Sigmoid colon (tissue), 7 donors: ENCODE data around the gene GMIP. TPM values are rescaled to one million over a fixed set of nuclear protein-coding genes. Genes with fewer than 3 reads are reported as not detected.

Source experiments
- DNase-seq: peaks from one replicate; pipeline ENCODE4 v3.0.0-alpha.2; 2019
- H3K27ac ChIP-seq, 4 donors: fragments of 200-600 bp; sonication (generic); one replicate each; pipeline ENCODE4 v1.5.1; 2016 to 2019; ENCODE audit warnings: mild to moderate bottlenecking in 1 of 4
- H3K27me3 ChIP-seq, 3 donors: fragments of 200-600 bp; sonication (generic); one replicate each; pipeline ENCODE4 v1.5.1; 2019; ENCODE audit warnings: mild to moderate bottlenecking in 1 of 3
- H3K36me3 ChIP-seq, 4 donors: fragments of 200-600 bp; sonication (generic); one replicate each; pipeline ENCODE4 v1.5.1; 2016 to 2019
- H3K4me1 ChIP-seq, 4 donors: fragments of 200-600 bp; sonication (generic); one replicate each; pipeline ENCODE4 v1.5.1; 2017 to 2019
- H3K4me3 ChIP-seq, 4 donors: fragments of 200-600 bp; sonication (generic); one replicate each; pipeline ENCODE4 v1.5.1; 2017 to 2019; ENCODE audit warnings: mild to moderate bottlenecking in 2 of 4, moderate library complexity in 1 of 4
- H3K9me3 ChIP-seq, 4 donors: fragments of 200-600 bp in 3 of 4; sonication (generic) in 3 of 4; one replicate each; pipeline versions ENCODE4 v1.5.1 to v1.6.1; 2013 to 2019
- CTCF ChIP-seq, 4 experiments: fragments of 450-650 bp in 3 of 4; fragments of 200-600 bp in 1 of 4; IDR thresholded peaks; one replicate each; pipeline ENCODE4 v1.5.1; 2016 to 2019; ENCODE audit warnings: antibody characterized with exemption in 4 of 4, mild to moderate bottlenecking in 3 of 4, moderate library complexity in 2 of 4
- EP300 ChIP-seq, 4 donors: sonication (generic); formaldehyde crosslinking; IDR thresholded peaks; one replicate each; pipeline ENCODE4 v1.6.1; 2017; ENCODE audit warnings: antibody characterized with exemption in 4 of 4
- POLR2A ChIP-seq, 2 donors: fragments of 450-650 bp; IDR thresholded peaks; one replicate each; pipeline ENCODE4 v1.6.1; 2016; ENCODE audit warnings: antibody characterized with exemption in 2 of 2, mild to moderate bottlenecking in 2 of 2, moderate library complexity in 2 of 2
- POLR2AphosphoS5 ChIP-seq, 4 donors: sonication (generic); formaldehyde crosslinking; IDR thresholded peaks; one replicate each; pipeline ENCODE4 v1.6.1; 2017; ENCODE audit warnings: antibody characterized with exemption in 4 of 4
- WGBS, 2 donors: extraction: QIAGEN DNeasy Blood & Tissue Kit; methylation state at CpG; one replicate each; pipeline ENCODE4 v1.1.7; 2013; 5-methylcytosine and 5-hydroxymethylcytosine counted together
- intact Hi-C: fragments of 100-400 bp; cut with DNase I; formaldehyde crosslinking; loops from one replicate; pipeline ENCODE4 v1.15.1; 2023
- polyA plus RNA-seq, 3 donors: library from polyadenylated mRNA; stranded (reverse); fragments of 200-250 nt; gene quantifications; one replicate each; pipeline ENCODE4 v1.2.3, GENCODE V29; 2013
- total RNA-seq, 4 donors: library from RNA; depleted of rRNA; stranded (reverse); fragments of >200 nt; gene quantifications; one replicate each; pipeline ENCODE4 v1.1.0, GENCODE V29; 2016
- donor health status: healthy with polysubstance abuse.
- donor health status: Bipolar disorder and iron deficiency.
- donor health status: healthy.

Gene GMIP
- total and polyA plus RNA-seq, 7 donors: 5.0 to 37.0 (median 9.1) TPM

GRCh38 chr19:19624032-19624570 is 19.4 kb downstream of the GMIP start:
- DNase-seq: no peak
- H3K9me3 ChIP-seq: no peaks in the 10 kb centered on the region
- H3K27ac ChIP-seq: no peak overlapping the region
- no peak overlapping the region for H3K4me3 ChIP-seq
- no peaks in the 10 kb centered on the region for H3K36me3 ChIP-seq
- intact Hi-C loops: no loop called here
- 96% methylated on average over 19 of the region's 19 CpGs for WGBS, 2 donors
- TF ChIP-seq EP300 (IDR thresholded peaks at IDR 0.05) (no peak), POLR2AphosphoS5 (IDR thresholded peaks at IDR 0.05) (no peak), CTCF (IDR thresholded peaks at IDR 0.05) (no peak), POLR2A (IDR thresholded peaks at IDR 0.05) (no peak)
- peaks cover 9 to 34% (median 15%) of the 10 kb centered on the region in 3 donors for H3K27me3 ChIP-seq
- peaks cover 0 to 15% (median 14%) of the 10 kb centered on the region in 4 donors for H3K4me1 ChIP-seq

- Histone ChIP-seq H3K36me3 (no peaks in the 10 kb centered on the region), H3K27ac (no peak overlapping the region), H3K27me3 (peaks cover 9 to 35% (median 15%) of the 10 kb centered on the region in 3 donors), H3K9me3 (no peaks in the 10 kb centered on the region), H3K4me3 (no peak overlapping the region), H3K4me1 (peaks cover 0 to 17% (median 10%) of the 10 kb centered on the region in 4 donors)
- no peak for DNase-seq
- intact Hi-C loops: no loop called here
- no peak for TF ChIP-seq CTCF (IDR thresholded peaks at IDR 0.05)
- WGBS, 2 donors: 80 to 93% methylated on average over 5 of the region's 5 CpGs
These were observed 20.1 kb downstream of the GMIP start for GRCh38 chr19:19623383-19623782.

- Histone ChIP-seq H3K4me3 (no peak overlapping the region), H3K27me3 (peaks cover 8 to 46% (median 36%) of the 10 kb centered on the region in 3 donors), H3K4me1 (peaks cover 0 to 10% (median 0%) of the 10 kb centered on the region in 4 donors), H3K27ac (no peak overlapping the region), H3K36me3 (no peaks in the 10 kb centered on the region), H3K9me3 (no peaks in the 10 kb centered on the region)
- WGBS, 2 donors: 75 to 82% methylated on average over 7 of the region's 7 CpGs
- TF ChIP-seq EP300 (IDR thresholded peaks at IDR 0.05): no peak
- TF ChIP-seq POLR2A (IDR thresholded peaks at IDR 0.05): no peak
- no peak for TF ChIP-seq POLR2AphosphoS5 (IDR thresholded peaks at IDR 0.05)
- intact Hi-C loops: no loop called here
- DNase-seq: no peak
These were observed 23.6 kb downstream of the GMIP start for GRCh38 chr19:19619849-19620210.

- intact Hi-C loops: no loop called here
- peaks cover 8 to 51% (median 36%) of the 10 kb centered on the region in 3 donors for H3K27me3 ChIP-seq
- peaks cover 0 to 10% (median 0%) of the 10 kb centered on the region in 4 donors for H3K4me1 ChIP-seq
- no peak overlapping the region for H3K27ac ChIP-seq
- TF ChIP-seq POLR2AphosphoS5 (IDR thresholded peaks at IDR 0.05) (no peak), EP300 (IDR thresholded peaks at IDR 0.05) (no peak), POLR2A (IDR thresholded peaks at IDR 0.05) (no peak), CTCF (IDR thresholded peaks at IDR 0.05) (no peak)
- no peaks in the 10 kb centered on the region for H3K9me3 ChIP-seq
- WGBS, 2 donors: 36 to 64% methylated on average over 21 of the region's 21 CpGs
- DNase-seq: no peak
- H3K36me3 ChIP-seq: no peaks in the 10 kb centered on the region
- no peak overlapping the region for H3K4me3 ChIP-seq
These were observed 24.1 kb downstream of the GMIP start for GRCh38 chr19:19619181-19619848.

- H3K4me1 ChIP-seq: peaks cover 0 to 10% (median 0%) of the 10 kb centered on the region in 4 donors
- no peak within 1 kb of the TSS for H3K27ac ChIP-seq
- H3K36me3 ChIP-seq: no peaks in the 10 kb centered on the region
- H3K9me3 ChIP-seq: no peaks in the 10 kb centered on the region
- peak within 1 kb of the TSS in 3 of 4 donors; percentile 28 to 40 (median 35) for H3K4me3 ChIP-seq
- peaks cover 8 to 60% (median 36%) of the 10 kb centered on the region in 3 donors for H3K27me3 ChIP-seq
- DNase-seq: peak; percentile 89
- intact Hi-C loops: no loop called here
- no peak for TF ChIP-seq POLR2AphosphoS5 (IDR thresholded peaks at IDR 0.05)
- no peak for TF ChIP-seq EP300 (IDR thresholded peaks at IDR 0.05)
- TF ChIP-seq POLR2A (IDR thresholded peaks at IDR 0.05): no peak
- 6 to 7% methylated on average over 80 of the region's 80 CpGs for WGBS, 2 donors
These were observed 25.0 kb downstream of the GMIP start, which contains the start of gene PBX4 for GRCh38 chr19:19618219-19619051. PBX4 (minus strand) TSS chr19:19618687; CDS start chr19:19618629, 58 bp downstream.
